Fibroblast of the aortic adventitia (primary cell): Measurements from ENCODE around the gene USP2. TPM values are rescaled to one million over a fixed set of nuclear protein-coding genes. Genes with fewer than 3 reads are reported as not detected.

Experiments used
- DNase-seq: peaks from one replicate; pipeline ENCODE4 v3.0.0-alpha.2; 2010; ENCODE audit warnings: low read depth
- H3K4me3 ChIP-seq: 2 replicates; pipeline ENCODE4 v1.5.1; 2011; ENCODE audit warnings: low read depth, mild to moderate bottlenecking, control low read depth, low read length, moderate library complexity
- total RNA-seq: library from RNA; depleted of rRNA; stranded (reverse); fragments of >200 nt; gene quantifications from 2 replicates; pipeline ENCODE4 v1.2.3, GENCODE V29; 2012; ENCODE audit warnings: low replicate concordance
- TF ChIP-seq, protein P1 (sequence below): IDR thresholded peaks from 2 replicates; pipeline ENCODE4 v1.5.1; 2011; ENCODE audit warnings: mild to moderate bottlenecking, low read length, control low read depth, inconsistent platforms; ENCODE audit not compliant: insufficient read depth

The USP2 gene, protein sequence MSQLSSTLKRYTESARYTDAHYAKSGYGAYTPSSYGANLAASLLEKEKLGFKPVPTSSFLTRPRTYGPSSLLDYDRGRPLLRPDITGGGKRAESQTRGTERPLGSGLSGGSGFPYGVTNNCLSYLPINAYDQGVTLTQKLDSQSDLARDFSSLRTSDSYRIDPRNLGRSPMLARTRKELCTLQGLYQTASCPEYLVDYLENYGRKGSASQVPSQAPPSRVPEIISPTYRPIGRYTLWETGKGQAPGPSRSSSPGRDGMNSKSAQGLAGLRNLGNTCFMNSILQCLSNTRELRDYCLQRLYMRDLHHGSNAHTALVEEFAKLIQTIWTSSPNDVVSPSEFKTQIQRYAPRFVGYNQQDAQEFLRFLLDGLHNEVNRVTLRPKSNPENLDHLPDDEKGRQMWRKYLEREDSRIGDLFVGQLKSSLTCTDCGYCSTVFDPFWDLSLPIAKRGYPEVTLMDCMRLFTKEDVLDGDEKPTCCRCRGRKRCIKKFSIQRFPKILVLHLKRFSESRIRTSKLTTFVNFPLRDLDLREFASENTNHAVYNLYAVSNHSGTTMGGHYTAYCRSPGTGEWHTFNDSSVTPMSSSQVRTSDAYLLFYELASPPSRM
- 0.36 TPM in 1 of 2 replicates, not detected in the other for total RNA-seq

DNA sequence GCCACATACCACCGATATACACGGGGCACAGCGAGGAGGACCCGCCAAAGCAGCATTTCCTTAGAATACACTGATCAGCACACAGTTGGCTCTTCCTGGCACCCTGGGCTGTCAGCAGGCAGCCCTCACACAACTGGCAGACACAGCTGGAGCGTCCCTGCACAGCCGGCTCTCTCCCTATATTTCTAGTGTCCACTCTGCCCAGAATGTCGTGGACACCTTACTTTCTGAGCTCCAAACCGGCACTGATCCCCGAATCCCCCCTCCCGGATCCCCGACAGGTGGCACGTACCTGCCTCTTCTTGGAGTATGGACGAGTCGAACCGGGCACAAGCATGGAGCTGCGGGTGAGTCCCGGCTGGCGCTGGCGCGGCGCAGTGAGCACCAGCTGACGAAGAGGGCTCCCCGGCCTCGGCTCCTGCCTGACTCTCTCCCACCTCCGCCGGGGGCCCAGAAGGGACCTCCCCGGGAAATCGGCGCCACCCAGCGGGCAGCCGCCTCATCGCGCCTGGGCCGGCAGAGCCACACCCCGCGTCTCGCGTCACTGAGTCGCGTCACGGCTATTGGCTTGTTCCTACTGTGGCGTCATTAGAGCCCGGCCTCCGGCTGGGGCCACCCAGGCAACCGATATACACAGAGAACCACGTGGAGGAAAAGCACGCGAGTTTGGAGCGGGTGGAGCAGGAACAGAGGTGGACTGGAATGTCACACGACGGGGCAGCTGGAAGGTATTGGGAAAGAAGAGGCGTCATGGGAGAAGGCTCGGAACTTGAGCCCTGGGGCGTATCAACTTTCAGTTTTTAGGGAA lies at the start of gene USP2:
Gene USP2 (minus strand): TSS at position 510 of the 808 bp plus-strand sequence. CDS start 8,210 bp downstream, outside the sequence.
- DNase-seq: peak; percentile 95
- TF ChIP-seq, protein P1, sequence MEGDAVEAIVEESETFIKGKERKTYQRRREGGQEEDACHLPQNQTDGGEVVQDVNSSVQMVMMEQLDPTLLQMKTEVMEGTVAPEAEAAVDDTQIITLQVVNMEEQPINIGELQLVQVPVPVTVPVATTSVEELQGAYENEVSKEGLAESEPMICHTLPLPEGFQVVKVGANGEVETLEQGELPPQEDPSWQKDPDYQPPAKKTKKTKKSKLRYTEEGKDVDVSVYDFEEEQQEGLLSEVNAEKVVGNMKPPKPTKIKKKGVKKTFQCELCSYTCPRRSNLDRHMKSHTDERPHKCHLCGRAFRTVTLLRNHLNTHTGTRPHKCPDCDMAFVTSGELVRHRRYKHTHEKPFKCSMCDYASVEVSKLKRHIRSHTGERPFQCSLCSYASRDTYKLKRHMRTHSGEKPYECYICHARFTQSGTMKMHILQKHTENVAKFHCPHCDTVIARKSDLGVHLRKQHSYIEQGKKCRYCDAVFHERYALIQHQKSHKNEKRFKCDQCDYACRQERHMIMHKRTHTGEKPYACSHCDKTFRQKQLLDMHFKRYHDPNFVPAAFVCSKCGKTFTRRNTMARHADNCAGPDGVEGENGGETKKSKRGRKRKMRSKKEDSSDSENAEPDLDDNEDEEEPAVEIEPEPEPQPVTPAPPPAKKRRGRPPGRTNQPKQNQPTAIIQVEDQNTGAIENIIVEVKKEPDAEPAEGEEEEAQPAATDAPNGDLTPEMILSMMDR: peak; percentile 80
- peak within 1 kb of the TSS; percentile 68 for H3K4me3 ChIP-seq

- TF ChIP-seq, protein P1: no peak
- H3K4me3 ChIP-seq: no peak overlapping the region
- DNase-seq: peak; percentile 37
Measured at GRCh38 chr11:119427279-119427678, 45.8 kb upstream of the USP2 start.

DNA sequence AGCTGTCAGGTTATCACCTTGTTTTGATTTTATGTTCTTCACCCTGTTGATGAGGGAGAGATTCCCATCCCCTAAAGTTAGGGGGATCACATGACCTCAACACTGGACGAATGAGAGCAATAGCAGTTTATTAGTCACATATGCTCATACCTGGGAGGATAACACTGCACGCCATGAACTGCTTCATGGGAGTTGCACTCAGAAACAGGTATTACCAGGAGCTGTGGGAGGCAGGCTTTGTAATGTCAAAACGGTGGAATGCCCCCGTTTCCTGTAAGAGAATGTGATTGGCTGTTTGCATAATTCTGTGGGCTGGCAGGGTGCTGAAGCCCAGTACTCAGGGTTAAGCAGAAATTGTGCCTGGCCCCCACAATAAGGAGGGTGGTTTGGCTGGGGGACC lies 44.7 kb upstream of the USP2 start:
- TF ChIP-seq, protein P1: no peak
- no peak for DNase-seq
- no peak overlapping the region for H3K4me3 ChIP-seq

DNA sequence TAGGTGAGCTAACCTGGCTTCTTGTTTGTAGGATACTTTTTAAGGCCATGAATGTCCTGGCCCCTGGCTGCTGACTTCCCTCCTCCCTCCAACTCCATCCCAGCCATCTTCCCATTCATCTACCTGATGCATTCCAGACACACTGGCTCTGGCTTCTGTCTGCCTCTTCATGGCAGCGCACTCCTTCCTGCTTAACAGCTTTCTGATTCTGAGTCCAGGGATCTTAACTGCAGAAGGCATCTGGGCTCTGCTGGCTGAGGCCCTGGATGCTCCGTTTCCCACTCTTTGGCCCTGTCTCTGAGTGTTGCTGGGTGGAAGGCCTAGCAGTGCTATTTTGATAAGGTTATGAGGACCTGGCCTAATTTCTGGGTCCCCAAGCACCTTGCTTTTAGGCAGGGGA lies 43.3 kb upstream of the USP2 start:
- TF ChIP-seq, protein P1: no peak
- no peak for DNase-seq
- no peak overlapping the region for H3K4me3 ChIP-seq

- DNase-seq: no peak
- TF ChIP-seq, protein P1: no peak
- H3K4me3 ChIP-seq: no peak overlapping the region
Measured at GRCh38 chr11:119424276-119424675, 42.8 kb upstream of the USP2 start.

DNA sequence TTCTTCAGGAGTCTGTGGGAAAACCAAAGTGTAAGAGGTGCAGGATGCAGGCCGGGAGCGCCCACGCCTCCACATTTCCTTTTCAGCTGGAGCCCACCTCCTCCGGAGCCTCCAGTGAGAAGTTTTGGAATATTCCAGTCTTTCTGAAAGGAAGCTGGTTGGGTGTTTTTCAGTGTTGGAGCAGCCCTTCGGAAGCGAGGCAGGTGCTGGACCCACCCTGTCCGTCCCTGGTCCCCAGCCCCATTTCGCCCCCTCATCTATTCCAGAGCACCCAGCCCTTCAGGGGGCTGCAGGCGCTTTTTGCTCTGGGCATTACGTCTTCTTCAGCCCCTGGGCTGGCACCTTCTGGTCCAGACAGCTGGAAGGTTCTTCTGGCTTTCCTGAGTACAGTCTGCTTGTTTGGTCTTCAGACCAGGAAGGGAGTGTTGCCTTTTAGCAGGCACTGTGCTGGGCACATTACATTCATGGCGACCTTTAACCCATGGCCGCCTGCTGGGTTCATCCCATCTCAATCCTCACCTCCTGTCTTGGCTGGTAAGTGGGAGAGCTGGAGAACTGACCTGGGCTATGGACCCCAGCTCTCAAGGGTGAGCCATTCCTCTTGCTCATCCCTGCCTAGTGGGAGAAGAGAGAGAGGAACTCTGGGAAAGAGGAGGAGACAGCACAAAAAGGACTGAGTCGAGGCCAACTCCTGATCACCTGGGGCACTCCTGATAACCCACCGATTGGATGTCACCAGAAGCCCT lies 42.2 kb upstream of the USP2 start:
- peak overlapping the region; percentile 82 for H3K4me3 ChIP-seq
- no peak for DNase-seq
- TF ChIP-seq, protein P1: no peak
